ENCODE measurements around the gene GALNTL6. TPM values are rescaled to one million over a fixed set of nuclear protein-coding genes. Genes with fewer than 3 reads are reported as not detected.

The GALNTL6 gene
- total RNA-seq, 1 donor from 2014 or later: not detected

DNA sequence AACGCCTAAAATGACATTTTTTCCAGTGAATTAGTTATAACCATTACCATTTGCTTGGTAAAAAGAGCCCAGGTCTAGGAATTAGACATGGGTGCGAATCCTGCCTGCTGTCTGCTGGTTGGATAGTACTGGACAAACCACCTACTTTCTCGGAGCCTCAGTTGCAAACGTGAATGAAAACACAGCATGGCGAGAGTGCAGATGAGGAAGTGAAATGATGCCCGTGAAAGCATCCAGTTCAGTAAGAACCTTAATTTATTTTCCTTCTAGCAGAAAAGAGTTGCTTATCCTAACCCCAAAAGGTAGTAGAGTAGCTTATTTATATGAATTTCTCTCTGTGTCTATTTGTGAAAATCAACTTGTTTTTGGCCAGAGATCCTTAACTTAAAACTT is 1184.0 kb downstream of the GALNTL6 start:
- TF ChIP-seq, protein P1, sequence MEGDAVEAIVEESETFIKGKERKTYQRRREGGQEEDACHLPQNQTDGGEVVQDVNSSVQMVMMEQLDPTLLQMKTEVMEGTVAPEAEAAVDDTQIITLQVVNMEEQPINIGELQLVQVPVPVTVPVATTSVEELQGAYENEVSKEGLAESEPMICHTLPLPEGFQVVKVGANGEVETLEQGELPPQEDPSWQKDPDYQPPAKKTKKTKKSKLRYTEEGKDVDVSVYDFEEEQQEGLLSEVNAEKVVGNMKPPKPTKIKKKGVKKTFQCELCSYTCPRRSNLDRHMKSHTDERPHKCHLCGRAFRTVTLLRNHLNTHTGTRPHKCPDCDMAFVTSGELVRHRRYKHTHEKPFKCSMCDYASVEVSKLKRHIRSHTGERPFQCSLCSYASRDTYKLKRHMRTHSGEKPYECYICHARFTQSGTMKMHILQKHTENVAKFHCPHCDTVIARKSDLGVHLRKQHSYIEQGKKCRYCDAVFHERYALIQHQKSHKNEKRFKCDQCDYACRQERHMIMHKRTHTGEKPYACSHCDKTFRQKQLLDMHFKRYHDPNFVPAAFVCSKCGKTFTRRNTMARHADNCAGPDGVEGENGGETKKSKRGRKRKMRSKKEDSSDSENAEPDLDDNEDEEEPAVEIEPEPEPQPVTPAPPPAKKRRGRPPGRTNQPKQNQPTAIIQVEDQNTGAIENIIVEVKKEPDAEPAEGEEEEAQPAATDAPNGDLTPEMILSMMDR (IDR thresholded peaks at IDR 0.05; ENCODE audit: borderline replicate concordance): no peak
- no peaks in the 10 kb centered on the region for H3K27me3 ChIP-seq (ENCODE audit: low read depth)
- no peak overlapping the region for H3K27ac ChIP-seq (replicated peaks)
- no peak overlapping the region for H3K4me3 ChIP-seq
- no peaks in the 10 kb centered on the region for H3K9me3 ChIP-seq (replicated peaks)
- no peaks in the 10 kb centered on the region for H3K4me1 ChIP-seq
- intact Hi-C loops (cut with micrococcal nuclease): no loop called here
- no peak for DNase-seq
- H3K36me3 ChIP-seq: no peaks in the 10 kb centered on the region

DNA sequence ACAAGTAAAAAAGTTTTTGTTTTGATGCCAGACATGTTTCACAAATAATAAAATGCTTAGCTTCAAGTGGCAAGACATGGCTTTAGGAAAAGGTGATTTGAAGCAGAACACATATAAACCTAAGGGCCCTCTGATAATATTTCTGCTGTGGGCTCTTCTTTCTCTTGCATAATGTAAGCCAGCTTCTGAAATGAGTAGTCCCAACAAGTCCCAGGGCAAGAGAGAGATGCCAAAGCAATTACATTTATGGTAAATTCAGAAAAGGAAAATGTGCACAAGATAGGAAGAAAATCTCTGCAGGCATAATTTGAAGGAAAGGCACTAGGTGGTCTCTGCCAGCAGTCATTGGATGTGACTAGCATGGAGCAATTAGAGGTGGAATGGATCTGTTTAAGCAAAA is 1184.7 kb downstream of the GALNTL6 start:
- Histone ChIP-seq H3K9me3 (replicated peaks) (no peaks in the 10 kb centered on the region), H3K36me3 (no peaks in the 10 kb centered on the region), H3K27ac (replicated peaks) (no peak overlapping the region), H3K4me3 (no peak overlapping the region), H3K27me3 (ENCODE audit: low read depth) (no peaks in the 10 kb centered on the region), H3K4me1 (no peaks in the 10 kb centered on the region)
- intact Hi-C loops (cut with micrococcal nuclease): no loop called here
- DNase-seq: no peak
- TF ChIP-seq, protein P1 (IDR thresholded peaks at IDR 0.05; ENCODE audit: borderline replicate concordance): no peak

DNA sequence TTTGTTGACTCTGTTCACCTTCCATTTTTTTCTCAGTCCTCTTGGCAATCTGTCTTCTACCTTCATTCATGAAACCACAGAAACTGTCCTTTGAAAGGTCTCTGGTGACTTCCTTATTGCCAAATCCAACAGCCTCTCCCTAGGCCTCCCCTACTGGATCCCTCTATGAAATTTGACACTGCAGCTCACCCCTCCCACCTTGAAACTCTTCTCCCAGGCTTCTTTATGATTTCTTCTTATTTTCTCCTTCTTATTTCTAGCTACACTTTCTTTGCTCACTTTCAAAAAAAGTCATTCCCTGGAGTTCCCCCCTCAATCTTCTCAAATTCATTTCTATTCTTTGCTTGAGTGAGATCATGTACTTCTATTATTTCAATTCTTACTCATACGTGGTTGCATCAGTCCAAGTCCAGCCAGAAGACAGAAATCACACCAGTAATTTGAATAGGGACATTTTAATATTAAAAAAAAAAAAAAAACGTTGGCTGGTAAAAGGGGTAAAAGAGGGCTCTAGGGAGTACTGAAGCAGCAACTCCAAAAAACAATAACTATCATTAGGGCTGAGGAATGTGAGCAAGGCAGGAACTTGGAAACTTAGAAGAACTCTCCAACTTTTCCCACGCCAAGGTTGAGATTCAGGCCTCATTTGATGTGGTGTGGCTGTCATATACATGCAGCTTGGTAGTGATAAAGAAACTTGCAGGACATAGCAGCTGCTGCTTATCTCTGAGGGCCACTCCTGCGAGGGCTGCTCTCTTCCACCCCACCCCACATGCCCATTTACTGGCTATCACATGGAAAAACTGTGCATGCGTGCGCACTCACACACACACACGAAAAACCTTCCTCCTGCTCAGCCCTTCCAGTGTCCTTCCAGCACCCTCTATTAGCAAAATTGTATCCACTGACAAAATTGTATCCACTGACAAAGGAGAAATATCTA is 1185.6 kb downstream of the GALNTL6 start:
- H3K36me3 ChIP-seq: no peaks in the 10 kb centered on the region
- no peaks in the 10 kb centered on the region for H3K9me3 ChIP-seq (replicated peaks)
- no peaks in the 10 kb centered on the region for H3K4me1 ChIP-seq
- no peak overlapping the region for H3K4me3 ChIP-seq
- no peak overlapping the region for H3K27ac ChIP-seq (replicated peaks)
- intact Hi-C loops (cut with micrococcal nuclease): no loop called here
- H3K27me3 ChIP-seq (ENCODE audit: low read depth): no peaks in the 10 kb centered on the region
- TF ChIP-seq, protein P1 (IDR thresholded peaks at IDR 0.05; ENCODE audit: borderline replicate concordance): no peak
- no peak for DNase-seq

DNA sequence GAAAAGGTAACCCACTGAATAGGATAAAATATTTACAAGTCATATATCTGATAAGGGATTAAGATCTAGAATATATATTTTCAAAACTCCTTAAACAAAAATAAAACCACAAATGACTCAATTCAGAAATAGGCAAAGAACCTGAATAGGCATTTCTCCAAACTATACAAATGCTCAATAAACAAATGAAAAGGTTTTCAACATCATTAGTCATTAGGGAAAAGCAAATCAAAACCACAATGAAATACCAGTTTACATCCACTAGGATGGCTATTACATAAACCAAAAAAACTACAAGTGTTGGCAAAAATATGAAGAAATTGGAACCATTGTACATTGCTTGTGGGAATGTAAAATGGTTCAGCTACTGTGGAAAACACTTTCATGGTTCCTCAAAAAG is 1188.4 kb downstream of the GALNTL6 start:
- intact Hi-C loops (cut with micrococcal nuclease): no loop called here
- Histone ChIP-seq H3K27me3 (ENCODE audit: low read depth) (no peaks in the 10 kb centered on the region), H3K4me1 (no peaks in the 10 kb centered on the region), H3K9me3 (replicated peaks) (no peaks in the 10 kb centered on the region), H3K27ac (replicated peaks) (no peak overlapping the region), H3K4me3 (no peak overlapping the region), H3K36me3 (no peaks in the 10 kb centered on the region)
- DNase-seq: no peak
- TF ChIP-seq, protein P1 (IDR thresholded peaks at IDR 0.05; ENCODE audit: borderline replicate concordance): no peak

DNA sequence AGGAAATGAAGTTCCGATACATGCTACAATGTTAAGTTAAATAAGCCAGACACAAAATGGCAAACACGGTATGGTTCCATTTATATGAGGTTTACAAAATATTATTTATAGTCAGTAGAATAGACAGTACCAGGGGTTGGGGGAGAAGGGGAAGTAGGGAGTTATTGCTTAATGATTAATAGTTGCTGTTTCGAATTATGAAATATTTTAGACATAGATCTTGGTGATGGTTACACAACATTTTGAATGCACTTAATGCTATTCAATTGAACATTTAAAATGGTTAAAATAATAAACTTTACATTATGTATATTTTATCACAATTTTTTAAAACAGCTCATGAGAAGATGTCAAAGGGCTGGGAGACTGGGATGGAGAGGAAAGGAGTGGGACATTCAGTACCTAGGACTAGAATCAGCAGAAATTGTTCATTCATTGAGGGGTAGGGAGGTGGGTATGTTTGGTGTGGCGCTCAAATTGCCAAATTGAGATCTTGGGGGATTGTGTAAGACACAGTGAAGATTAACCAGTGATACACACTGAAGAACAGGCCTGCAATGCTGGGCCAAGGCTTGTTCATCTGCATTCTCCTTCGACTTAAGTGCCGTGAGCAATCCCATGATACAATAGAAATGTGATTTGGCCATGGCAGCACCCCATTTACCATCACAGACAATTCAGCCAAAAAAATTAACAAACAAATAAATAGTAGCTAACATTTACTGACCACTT is 1189.8 kb downstream of the GALNTL6 start:
- TF ChIP-seq, protein P1 (IDR thresholded peaks at IDR 0.05; ENCODE audit: borderline replicate concordance): no peak
- Histone ChIP-seq H3K4me1 (no peaks in the 10 kb centered on the region), H3K36me3 (no peaks in the 10 kb centered on the region), H3K27me3 (ENCODE audit: low read depth) (no peaks in the 10 kb centered on the region), H3K27ac (replicated peaks) (no peak overlapping the region), H3K9me3 (replicated peaks) (no peaks in the 10 kb centered on the region), H3K4me3 (no peak overlapping the region)
- intact Hi-C loops (cut with micrococcal nuclease): no loop called here
- DNase-seq: no peak

All from left ventricle myocardium inferior (tissue), 1 donor.